ENCODE data around the gene MACROD2.

DNA sequence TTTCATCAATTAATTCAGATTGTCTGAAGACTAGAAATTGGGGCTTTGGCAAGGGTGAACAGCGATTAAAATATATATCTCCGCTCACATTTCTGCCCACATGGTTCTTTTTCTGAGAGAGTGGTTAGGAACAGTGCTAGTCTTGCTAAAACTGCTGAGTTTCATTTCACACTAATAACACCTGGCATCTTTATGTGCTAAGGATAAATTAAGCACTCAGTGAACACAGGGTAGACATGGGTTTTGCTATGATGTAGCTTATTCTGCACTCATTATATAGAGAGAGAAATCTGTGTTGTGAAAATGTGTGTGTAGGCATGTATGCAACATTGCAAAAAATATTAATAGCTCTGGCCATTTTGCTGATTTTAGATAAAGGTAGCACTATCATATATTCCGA, 965.5 kb downstream of the MACROD2 start:
- TF ChIP-seq SIN3A (IDR thresholded peaks at IDR 0.05; ENCODE audit: borderline replicate concordance, insufficient read depth, low read length) (no peak), POLR2AphosphoS5 (IDR thresholded peaks at IDR 0.05; ENCODE audit: low read depth, low read length) (no peak), TAF1 (IDR thresholded peaks at IDR 0.05; ENCODE audit: borderline replicate concordance, insufficient read depth, low read length) (no peak), FOXP2 (optimal IDR thresholded peaks at IDR 0.05; ENCODE audit: borderline replicate concordance, extremely low read depth, extremely low read length, insufficient read depth) (no peak)
- TF ChIP-seq, protein P1, sequence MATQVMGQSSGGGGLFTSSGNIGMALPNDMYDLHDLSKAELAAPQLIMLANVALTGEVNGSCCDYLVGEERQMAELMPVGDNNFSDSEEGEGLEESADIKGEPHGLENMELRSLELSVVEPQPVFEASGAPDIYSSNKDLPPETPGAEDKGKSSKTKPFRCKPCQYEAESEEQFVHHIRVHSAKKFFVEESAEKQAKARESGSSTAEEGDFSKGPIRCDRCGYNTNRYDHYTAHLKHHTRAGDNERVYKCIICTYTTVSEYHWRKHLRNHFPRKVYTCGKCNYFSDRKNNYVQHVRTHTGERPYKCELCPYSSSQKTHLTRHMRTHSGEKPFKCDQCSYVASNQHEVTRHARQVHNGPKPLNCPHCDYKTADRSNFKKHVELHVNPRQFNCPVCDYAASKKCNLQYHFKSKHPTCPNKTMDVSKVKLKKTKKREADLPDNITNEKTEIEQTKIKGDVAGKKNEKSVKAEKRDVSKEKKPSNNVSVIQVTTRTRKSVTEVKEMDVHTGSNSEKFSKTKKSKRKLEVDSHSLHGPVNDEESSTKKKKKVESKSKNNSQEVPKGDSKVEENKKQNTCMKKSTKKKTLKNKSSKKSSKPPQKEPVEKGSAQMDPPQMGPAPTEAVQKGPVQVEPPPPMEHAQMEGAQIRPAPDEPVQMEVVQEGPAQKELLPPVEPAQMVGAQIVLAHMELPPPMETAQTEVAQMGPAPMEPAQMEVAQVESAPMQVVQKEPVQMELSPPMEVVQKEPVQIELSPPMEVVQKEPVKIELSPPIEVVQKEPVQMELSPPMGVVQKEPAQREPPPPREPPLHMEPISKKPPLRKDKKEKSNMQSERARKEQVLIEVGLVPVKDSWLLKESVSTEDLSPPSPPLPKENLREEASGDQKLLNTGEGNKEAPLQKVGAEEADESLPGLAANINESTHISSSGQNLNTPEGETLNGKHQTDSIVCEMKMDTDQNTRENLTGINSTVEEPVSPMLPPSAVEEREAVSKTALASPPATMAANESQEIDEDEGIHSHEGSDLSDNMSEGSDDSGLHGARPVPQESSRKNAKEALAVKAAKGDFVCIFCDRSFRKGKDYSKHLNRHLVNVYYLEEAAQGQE (IDR thresholded peaks at IDR 0.05; ENCODE audit: insufficient read depth in 1 of 2, low read depth in 2 of 2, low read length in 2 of 2), result no peak
